Measurements from ENCODE around the gene SULT1E1. TPM values are rescaled to one million over a fixed set of nuclear protein-coding genes. Genes with fewer than 3 reads are reported as not detected.
"Not testable (repeated sequence)": the region's sequence is repeated elsewhere in the genome, so short reads cannot be mapped to it uniquely, and the experiment has no call there.

The SULT1E1 gene
- polyA plus RNA-seq, 1 experiment: not detected

DNA sequence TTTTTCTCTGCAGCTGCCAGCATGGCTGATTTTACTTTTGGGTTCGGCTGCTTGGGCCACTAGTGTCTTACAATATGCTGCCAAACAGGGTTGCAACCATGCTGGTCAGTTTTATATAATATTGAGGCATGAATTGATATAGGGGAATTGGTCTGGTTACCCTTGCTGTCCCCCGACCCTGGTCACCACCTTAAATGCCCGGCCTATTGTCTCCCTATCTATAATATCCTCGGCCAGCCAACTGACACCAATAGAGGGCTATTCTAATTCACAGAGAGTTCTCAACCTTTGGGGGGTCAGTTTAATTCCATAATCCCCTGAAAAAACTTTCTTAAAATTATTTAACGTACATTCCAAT is 28.7 kb downstream of the SULT1E1 start:
- ChIA-PET POLR2A (no interaction called here), CTCF (no interaction called here)
- TF ChIP-seq, protein P1, sequence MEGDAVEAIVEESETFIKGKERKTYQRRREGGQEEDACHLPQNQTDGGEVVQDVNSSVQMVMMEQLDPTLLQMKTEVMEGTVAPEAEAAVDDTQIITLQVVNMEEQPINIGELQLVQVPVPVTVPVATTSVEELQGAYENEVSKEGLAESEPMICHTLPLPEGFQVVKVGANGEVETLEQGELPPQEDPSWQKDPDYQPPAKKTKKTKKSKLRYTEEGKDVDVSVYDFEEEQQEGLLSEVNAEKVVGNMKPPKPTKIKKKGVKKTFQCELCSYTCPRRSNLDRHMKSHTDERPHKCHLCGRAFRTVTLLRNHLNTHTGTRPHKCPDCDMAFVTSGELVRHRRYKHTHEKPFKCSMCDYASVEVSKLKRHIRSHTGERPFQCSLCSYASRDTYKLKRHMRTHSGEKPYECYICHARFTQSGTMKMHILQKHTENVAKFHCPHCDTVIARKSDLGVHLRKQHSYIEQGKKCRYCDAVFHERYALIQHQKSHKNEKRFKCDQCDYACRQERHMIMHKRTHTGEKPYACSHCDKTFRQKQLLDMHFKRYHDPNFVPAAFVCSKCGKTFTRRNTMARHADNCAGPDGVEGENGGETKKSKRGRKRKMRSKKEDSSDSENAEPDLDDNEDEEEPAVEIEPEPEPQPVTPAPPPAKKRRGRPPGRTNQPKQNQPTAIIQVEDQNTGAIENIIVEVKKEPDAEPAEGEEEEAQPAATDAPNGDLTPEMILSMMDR (IDR thresholded peaks at IDR 0.05; ENCODE audit: low read depth, low read length): no peak
- no peak for DNase-seq (ENCODE audit: low read depth, low spot score)
- H3K27ac ChIP-seq (ENCODE audit: low read depth, low read length): no peak overlapping the region
- H3K4me3 ChIP-seq (ENCODE audit: low read depth, low read length): no peak overlapping the region
- no peaks in the 10 kb centered on the region for H3K27me3 ChIP-seq (ENCODE audit: control insufficient read depth, insufficient read depth, low read length)
- H3K9me3 ChIP-seq (ENCODE audit: control insufficient read depth, insufficient read depth, low read length): no peaks in the 10 kb centered on the region

DNA sequence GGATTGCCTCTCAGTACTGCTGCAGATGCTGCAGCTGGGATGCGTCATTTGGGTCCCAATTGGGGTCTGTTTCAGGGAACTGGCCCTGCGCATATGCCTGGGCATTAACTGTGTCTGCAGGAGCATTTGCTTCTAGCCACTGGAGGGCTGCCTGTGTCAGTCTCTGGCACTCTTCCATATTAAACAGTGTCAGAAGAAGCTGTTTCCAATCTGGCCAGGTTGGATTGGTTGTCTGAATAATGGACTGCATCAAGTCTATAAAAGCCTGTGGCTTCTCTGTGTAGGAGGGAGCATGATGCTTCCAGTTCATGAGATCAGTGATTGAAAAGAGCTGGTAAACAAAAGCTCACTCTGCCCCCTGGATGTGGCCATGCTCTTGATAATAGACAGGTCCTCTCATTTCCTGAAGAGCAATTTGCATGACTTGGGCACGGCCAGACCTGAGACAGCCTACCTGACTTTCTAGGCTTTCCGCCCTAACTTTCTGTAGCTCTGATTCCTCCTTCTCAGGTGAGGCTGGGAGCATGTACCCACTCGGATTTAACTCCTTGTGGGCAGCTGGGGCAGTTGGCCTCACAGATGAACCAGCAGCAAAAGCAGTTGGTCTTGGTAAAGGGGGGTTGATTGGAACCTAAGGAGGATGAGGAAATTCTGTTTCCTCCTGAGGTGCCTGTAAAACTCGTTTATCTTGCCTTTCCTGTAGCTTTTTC is 29.2 kb downstream of the SULT1E1 start:
- no peak overlapping the region for H3K27ac ChIP-seq (ENCODE audit: low read depth, low read length)
- POLR2A ChIA-PET: no interaction called here

DNA sequence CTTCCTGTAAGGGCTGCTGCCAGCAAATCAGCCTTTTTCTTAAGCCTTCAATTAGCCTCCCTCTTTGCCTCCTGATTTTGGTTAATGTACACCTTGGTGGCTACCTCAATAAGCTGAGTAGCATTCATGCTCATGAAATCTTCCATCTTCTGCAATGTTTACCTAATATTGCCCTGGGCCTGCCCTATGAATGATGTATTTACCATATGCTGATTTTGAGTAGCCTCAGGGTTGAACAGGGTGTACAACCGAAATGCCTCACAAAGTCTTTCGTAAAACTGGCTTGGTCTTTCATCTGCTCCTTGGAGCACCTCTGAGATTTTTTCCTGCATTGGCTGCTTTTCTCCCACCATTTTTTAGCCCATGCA is 29.8 kb downstream of the SULT1E1 start:
- H3K27ac ChIP-seq (ENCODE audit: low read depth, low read length): no peak overlapping the region
- TF ChIP-seq, protein P1 (IDR thresholded peaks at IDR 0.05; ENCODE audit: low read depth, low read length): no peak
- H3K27me3 ChIP-seq (ENCODE audit: control insufficient read depth, insufficient read depth, low read length): no peaks in the 10 kb centered on the region
- DNase-seq (ENCODE audit: low read depth, low spot score): no peak
- POLR2A ChIA-PET: no interaction called here
- no peaks in the 10 kb centered on the region for H3K9me3 ChIP-seq (ENCODE audit: control insufficient read depth, insufficient read depth, low read length)
- CTCF ChIA-PET: no interaction called here
- H3K4me3 ChIP-seq (ENCODE audit: low read depth, low read length): no peak overlapping the region

More for the DNA sequence above, 29.2 kb downstream of the SULT1E1 start:
- no peak overlapping the region for H3K4me3 ChIP-seq (ENCODE audit: low read depth, low read length)
- H3K9me3 ChIP-seq (ENCODE audit: control insufficient read depth, insufficient read depth, low read length): no peaks in the 10 kb centered on the region
- TF ChIP-seq, protein P1 (IDR thresholded peaks at IDR 0.05; ENCODE audit: low read depth, low read length): no peak
- CTCF ChIA-PET: no interaction called here
- no peak for DNase-seq (ENCODE audit: low read depth, low spot score)
- no peaks in the 10 kb centered on the region for H3K27me3 ChIP-seq (ENCODE audit: control insufficient read depth, insufficient read depth, low read length)

DNA sequence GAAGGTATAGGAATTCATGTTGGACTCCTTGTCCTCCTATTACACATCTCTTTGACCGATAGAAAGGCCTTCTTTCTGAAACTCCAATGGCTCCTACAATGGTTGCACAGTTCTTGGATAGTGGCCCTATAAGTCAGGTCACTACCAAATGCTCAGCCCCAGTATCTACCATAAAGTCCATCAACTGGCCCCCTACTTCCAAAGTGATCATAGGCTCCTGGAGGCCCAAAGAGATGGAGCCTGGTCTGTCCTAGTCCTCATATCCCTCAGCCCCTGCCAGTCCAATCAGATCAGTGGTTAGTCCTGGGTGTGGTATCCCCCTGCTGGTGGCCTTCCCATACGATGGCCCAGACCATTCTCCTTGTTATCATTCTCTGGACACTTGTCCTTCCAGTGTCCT is 30.3 kb downstream of the SULT1E1 start:
- no peak for DNase-seq (ENCODE audit: low read depth, low spot score)
- Histone ChIP-seq H3K4me3 (ENCODE audit: low read depth, low read length) (no peak overlapping the region), H3K9me3 (ENCODE audit: control insufficient read depth, insufficient read depth, low read length) (no peaks in the 10 kb centered on the region), H3K27me3 (ENCODE audit: control insufficient read depth, insufficient read depth, low read length) (no peaks in the 10 kb centered on the region), H3K27ac (ENCODE audit: low read depth, low read length) (no peak overlapping the region)
- CTCF ChIA-PET: no interaction called here
- POLR2A ChIA-PET: no interaction called here
- TF ChIP-seq, protein P1 (IDR thresholded peaks at IDR 0.05; ENCODE audit: low read depth, low read length): no peak

DNA sequence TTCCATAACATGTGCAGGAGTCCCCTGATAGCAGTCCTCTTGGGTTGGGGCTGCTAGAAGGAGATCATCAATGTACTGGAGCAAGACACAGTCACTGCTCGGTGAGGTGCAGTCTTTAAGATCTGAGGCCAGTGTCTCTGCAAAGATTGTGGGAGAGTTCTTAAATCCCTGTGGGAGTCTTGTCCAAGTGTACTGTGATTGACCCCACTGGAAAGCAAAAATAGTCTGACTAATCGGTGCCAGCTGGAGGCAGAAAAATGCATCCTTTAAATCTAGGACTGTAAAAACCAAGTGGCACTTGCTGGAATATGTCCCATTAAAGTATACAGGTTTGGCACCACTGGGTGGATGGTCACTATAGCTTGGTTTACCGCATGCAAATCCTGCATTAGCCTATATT is 31.1 kb downstream of the SULT1E1 start:
- POLR2A ChIA-PET: no interaction called here

DNA sequence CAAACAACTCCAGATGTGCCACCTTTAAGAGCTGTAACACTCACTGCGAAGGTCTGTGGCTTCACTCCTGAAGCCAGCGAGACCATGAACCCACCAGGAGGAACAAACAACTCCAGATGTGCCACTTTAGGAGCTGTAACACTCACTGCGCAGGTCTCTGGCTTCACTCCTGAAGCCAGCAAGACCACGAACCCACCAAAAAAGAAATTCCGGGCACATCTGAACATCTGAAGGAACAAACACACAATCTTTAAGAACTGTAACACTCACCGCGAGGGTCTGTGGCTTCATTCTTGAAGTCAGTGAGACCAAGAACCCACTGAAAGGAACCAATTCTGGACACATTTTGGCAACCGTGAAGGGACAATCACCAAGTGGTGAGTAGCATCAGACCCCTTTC is 34.9 kb downstream of the SULT1E1 start:
- CTCF ChIA-PET; H3K27ac ChIP-seq (ENCODE audit: low read depth, low read length); DNase-seq (ENCODE audit: low read depth, low spot score); H3K4me3 ChIP-seq (ENCODE audit: low read depth, low read length); H3K27me3 ChIP-seq (ENCODE audit: control insufficient read depth, insufficient read depth, low read length); POLR2A ChIA-PET; H3K9me3 ChIP-seq (ENCODE audit: control insufficient read depth, insufficient read depth, low read length): not testable (repeated sequence)

More for the DNA sequence above, 31.1 kb downstream of the SULT1E1 start:
- TF ChIP-seq, protein P1 (IDR thresholded peaks at IDR 0.05; ENCODE audit: low read depth, low read length): no peak
- no peak for DNase-seq (ENCODE audit: low read depth, low spot score)
- CTCF ChIA-PET: no interaction called here
- Histone ChIP-seq H3K9me3 (ENCODE audit: control insufficient read depth, insufficient read depth, low read length) (no peaks in the 10 kb centered on the region), H3K27ac (ENCODE audit: low read depth, low read length) (no peak overlapping the region), H3K27me3 (ENCODE audit: control insufficient read depth, insufficient read depth, low read length) (no peaks in the 10 kb centered on the region), H3K4me3 (ENCODE audit: low read depth, low read length) (no peak overlapping the region)

All from AG04450 (cell line).